Fibroblast of pulmonary artery (primary cell): ENCODE measurements around the gene KANK2.
"Not testable (repeated sequence)": the region's sequence is repeated elsewhere in the genome, so short reads cannot be mapped to it uniquely, and the experiment has no call there.

ENCODE experiments used
- DNase-seq: peaks from one replicate; pipeline ENCODE4 v3.0.0-alpha.2; 2010; ENCODE audit warnings: low read depth
- H3K4me3 ChIP-seq: replicated peaks from 2 replicates; pipeline ENCODE4 v1.5.1; 2011; ENCODE audit warnings: low read depth, mild to moderate bottlenecking, control low read depth, low read length, moderate library complexity
- CTCF ChIP-seq: IDR thresholded peaks from 2 replicates; pipeline ENCODE4 v1.5.1; 2011; ENCODE audit warnings: mild to moderate bottlenecking, control low read depth, low read length, inconsistent platforms; ENCODE audit errors: missing control alignments

The KANK2 gene

GRCh38 chr19:11181488-11181887 lies 15.9 kb downstream of the KANK2 start:
- TF ChIP-seq CTCF = no peak
- DNase-seq = no peak
- no peak overlapping the region for H3K4me3 ChIP-seq

- not testable (repeated sequence) for DNase-seq, H3K4me3 ChIP-seq
Measured at GRCh38 chr19:11180975-11181374, 16.4 kb downstream of the KANK2 start.

- no peak for DNase-seq
- no peak for TF ChIP-seq CTCF
- no peak overlapping the region for H3K4me3 ChIP-seq
Measured at GRCh38 chr19:11180346-11180745, 17.0 kb downstream of the KANK2 start.

GRCh38 chr19:11179716-11180297 lies 17.5 kb downstream of the KANK2 start:
- TF ChIP-seq CTCF = no peak
- DNase-seq = no peak
- no peak overlapping the region for H3K4me3 ChIP-seq

- DNase-seq, H3K4me3 ChIP-seq: not testable (repeated sequence)
Measured at GRCh38 chr19:11179145-11179465, 18.2 kb downstream of the KANK2 start.

- no peak overlapping the region for H3K4me3 ChIP-seq
- no peak for DNase-seq
- no peak for TF ChIP-seq CTCF
Measured at GRCh38 chr19:11177592-11177991, 19.8 kb downstream of the KANK2 start.

GRCh38 chr19:11176466-11177193 lies 20.7 kb downstream of the KANK2 start:
- DNase-seq = no peak
- no peak for TF ChIP-seq CTCF
- H3K4me3 ChIP-seq = no peak overlapping the region

- no peak for TF ChIP-seq CTCF
- no peak for DNase-seq
Measured at GRCh38 chr19:11175920-11176319, 21.4 kb downstream of the KANK2 start.

More at GRCh38 chr19:11175920-11176319, 21.4 kb downstream of the KANK2 start:
- no peak overlapping the region for H3K4me3 ChIP-seq
